PC-3 (cell line): ENCODE measurements around the gene STAMBPL1.

Source experiments
- EZH2 ChIP-seq: fragments of 300-600 bp; sonication (generic); IDR thresholded peaks from one replicate; pipeline ENCODE4 v1.6.1; 2017; ENCODE audit warnings: antibody characterized with exemption, mild to moderate bottlenecking, low read length; ENCODE audit not compliant: unreplicated experiment
- EZH2phosphoT487 ChIP-seq: fragments of 300-600 bp; sonication (generic); IDR thresholded peaks from 2 replicates; pipeline ENCODE4 v1.6.1; 2018; ENCODE audit warnings: mild to moderate bottlenecking, antibody characterized with exemption, low read length, borderline replicate concordance
- TF ChIP-seq, protein P1 (sequence below): fragments of 300-600 bp; sonication (generic); conservative IDR thresholded peaks from 2 replicates; pipeline ENCODE4 v1.5.1; 2017; ENCODE audit warnings: antibody characterized with exemption, low read depth, mild to moderate bottlenecking, low read length

GRCh38 chr10:88831709-88832108, 48.3 kb upstream of the STAMBPL1 start:
- TF ChIP-seq EZH2phosphoT487 (no peak), EZH2 (no peak)
- TF ChIP-seq, protein P1, sequence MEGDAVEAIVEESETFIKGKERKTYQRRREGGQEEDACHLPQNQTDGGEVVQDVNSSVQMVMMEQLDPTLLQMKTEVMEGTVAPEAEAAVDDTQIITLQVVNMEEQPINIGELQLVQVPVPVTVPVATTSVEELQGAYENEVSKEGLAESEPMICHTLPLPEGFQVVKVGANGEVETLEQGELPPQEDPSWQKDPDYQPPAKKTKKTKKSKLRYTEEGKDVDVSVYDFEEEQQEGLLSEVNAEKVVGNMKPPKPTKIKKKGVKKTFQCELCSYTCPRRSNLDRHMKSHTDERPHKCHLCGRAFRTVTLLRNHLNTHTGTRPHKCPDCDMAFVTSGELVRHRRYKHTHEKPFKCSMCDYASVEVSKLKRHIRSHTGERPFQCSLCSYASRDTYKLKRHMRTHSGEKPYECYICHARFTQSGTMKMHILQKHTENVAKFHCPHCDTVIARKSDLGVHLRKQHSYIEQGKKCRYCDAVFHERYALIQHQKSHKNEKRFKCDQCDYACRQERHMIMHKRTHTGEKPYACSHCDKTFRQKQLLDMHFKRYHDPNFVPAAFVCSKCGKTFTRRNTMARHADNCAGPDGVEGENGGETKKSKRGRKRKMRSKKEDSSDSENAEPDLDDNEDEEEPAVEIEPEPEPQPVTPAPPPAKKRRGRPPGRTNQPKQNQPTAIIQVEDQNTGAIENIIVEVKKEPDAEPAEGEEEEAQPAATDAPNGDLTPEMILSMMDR = no peak
